WI38 (cell line): ENCODE measurements around the gene WDTC1.

Experiments used
- H3K4me3 ChIP-seq: 2 replicates; pipeline ENCODE4 v1.5.1; 2011; ENCODE audit warnings: low read depth, mild to moderate bottlenecking, control low read depth, low read length
- TF ChIP-seq, protein P1 (sequence below): IDR thresholded peaks from 2 replicates; pipeline ENCODE4 v1.5.1; 2012; ENCODE audit warnings: low read depth, mild to moderate bottlenecking, control low read depth, low read length

Gene WDTC1

DNA sequence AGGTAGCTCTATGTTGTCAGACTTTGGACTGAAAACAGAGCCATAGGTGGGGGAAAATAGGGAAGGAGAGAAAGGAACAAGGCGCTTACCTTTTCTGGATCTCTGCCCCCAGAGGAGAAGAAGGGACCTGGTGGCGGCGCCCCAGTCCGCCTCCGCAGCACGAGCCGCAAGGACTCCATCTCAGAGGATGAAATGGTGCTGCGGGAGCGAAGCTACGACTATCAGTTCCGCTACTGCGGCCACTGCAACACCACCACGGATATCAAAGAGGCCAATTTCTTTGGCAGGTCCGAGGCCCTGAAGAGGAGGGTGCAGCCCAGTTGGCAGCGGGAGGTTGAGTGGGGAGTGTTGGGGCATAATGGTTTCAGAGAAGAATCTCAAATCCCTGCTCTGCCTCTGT, 69.1 kb downstream of the WDTC1 start:
- TF ChIP-seq, protein P1, sequence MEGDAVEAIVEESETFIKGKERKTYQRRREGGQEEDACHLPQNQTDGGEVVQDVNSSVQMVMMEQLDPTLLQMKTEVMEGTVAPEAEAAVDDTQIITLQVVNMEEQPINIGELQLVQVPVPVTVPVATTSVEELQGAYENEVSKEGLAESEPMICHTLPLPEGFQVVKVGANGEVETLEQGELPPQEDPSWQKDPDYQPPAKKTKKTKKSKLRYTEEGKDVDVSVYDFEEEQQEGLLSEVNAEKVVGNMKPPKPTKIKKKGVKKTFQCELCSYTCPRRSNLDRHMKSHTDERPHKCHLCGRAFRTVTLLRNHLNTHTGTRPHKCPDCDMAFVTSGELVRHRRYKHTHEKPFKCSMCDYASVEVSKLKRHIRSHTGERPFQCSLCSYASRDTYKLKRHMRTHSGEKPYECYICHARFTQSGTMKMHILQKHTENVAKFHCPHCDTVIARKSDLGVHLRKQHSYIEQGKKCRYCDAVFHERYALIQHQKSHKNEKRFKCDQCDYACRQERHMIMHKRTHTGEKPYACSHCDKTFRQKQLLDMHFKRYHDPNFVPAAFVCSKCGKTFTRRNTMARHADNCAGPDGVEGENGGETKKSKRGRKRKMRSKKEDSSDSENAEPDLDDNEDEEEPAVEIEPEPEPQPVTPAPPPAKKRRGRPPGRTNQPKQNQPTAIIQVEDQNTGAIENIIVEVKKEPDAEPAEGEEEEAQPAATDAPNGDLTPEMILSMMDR = no peak
- H3K4me3 ChIP-seq = no peak overlapping the region

DNA sequence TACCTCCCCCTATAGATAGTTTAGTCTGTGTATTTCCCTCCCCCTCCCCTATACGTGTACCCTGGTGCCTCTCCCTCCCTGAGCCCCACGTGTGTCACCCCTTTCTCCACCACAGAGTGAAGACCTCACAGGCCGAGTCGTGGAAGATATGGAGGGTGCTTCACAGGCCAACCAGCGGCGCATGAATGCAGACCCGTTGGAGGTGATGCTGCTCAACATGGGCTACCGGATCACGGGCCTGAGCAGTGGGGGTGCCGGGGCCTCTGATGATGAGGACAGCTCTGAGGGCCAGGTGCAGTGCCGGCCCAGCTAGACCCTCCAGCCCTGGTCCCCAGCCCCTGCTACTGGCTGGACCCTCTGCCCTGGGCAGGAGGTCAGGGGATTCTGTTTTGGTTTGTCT, 71.6 kb downstream of the WDTC1 start:
- H3K4me3 ChIP-seq = no peak overlapping the region

DNA sequence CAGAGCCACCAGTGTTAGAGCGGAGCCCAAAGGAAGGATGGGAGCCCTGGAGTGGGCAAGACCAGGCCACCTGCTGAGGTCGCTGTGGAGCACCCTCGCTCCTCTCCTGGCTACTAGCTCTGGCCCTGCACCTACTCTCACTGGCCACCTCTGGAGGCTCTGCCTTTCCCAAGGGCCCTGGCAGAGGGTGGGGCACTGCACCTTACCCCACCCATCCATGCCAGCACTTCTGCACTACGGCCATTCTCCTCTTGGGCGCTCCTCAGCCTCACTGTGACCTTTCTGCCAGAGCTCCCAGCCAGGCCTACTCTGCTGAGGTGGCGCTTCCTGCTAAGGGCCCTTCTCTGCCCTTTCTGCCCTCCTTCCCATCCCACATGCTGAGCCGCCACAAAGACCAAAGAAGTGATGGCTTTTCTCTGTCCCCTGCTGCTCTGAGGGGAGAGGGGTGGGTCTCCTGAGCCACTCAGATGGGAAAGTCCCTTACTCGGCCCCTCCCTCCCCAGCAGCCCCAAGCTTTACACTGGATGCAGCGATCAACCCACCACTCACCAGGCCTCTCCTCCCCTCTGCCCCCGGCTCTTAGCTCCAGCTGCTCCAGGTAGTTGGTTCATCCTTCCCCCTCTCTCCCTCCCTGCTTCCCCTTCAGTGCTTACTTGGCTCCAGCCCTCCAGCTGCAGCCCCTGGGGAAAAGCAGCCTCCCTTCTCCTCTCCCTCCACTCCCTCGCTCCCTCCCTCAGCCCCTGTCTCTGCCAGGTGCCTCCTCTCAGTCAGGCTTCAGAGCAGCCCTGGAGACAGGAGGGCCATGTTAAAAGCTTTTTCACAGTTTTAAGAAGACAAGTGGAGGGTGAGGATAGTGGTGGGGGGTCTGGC, 72.7 kb downstream of the WDTC1 start:
- TF ChIP-seq, protein P1 = no peak
- no peak overlapping the region for H3K4me3 ChIP-seq

More for the DNA sequence above, 71.6 kb downstream of the WDTC1 start:
- TF ChIP-seq, protein P1 = no peak

DNA sequence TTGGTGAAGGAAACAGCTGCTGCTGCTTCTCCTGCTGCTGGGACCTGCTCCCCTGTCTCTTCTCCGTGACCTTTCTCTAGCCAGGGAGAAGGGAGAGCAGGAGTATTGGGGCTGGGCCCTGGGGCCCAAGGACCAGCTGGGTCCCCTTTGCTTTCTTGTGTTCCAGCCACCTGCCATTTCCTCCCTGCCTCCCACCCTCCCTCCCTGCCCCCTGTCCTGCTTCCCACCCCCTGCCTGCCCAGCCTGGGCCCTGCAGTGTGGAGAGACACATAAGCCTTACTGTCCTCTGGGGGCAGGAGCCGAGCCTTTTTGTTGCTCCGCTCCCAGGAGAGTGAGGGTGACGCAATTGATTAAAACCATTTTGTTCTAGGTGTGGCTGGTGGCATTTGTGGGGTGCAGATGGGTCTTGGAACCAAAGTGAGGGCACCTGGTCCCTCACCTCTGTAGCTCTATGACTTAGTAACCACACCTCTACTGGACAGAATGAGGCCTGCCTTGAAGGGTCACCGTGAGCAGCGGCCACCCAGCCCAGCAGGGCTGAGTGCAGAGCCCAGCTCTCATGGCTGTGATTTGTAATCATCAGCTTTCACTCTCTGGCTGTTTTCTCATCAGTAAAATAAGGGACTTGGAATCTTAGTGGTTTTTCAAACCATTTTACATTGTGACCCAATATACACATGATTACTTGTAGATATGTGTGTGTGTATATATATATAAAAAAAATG, 73.6 kb downstream of the WDTC1 start:
- H3K4me3 ChIP-seq = no peak overlapping the region
- TF ChIP-seq, protein P1 = no peak

DNA sequence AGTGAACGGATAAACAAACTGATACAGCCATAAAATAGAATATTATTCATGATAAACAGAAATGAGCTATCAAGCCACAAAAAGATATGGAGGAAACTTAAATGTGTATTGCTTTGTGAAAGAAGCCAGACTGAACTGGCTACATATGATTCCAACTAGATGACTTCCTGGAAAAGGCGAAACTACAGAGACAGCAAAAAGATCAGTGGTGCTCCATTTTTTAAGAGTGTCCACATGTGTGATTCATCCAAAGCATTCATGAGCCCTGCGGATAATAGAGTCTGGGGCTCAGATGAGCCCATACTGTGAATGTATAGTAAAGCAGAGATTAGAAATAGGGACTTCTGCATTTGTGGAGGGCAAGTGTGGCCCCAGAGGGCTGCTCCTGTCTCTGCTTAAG, 79.7 kb downstream of the WDTC1 start:
- H3K4me3 ChIP-seq = no peak overlapping the region
- TF ChIP-seq, protein P1 = no peak

DNA sequence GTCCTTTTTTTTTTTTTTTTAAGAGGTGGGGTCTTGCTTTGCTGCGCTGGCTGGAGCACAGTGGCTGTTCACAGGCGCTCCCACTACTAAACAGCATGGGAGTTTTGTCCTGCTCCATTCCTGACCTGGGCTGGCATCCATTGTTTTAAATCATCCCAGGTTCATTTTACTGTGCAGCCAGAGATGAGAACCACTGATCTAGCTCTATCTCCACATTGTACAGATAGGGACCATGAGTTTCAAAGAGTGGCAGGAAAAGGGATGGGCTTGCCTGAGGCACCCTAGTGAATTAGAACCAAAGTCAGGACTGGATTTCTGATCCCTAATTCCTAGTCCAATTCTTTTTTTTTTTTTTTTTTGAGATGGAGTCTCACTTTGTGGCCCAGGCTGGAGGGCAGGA, 80.3 kb downstream of the WDTC1 start:
- TF ChIP-seq, protein P1 = no peak
- no peak overlapping the region for H3K4me3 ChIP-seq

DNA sequence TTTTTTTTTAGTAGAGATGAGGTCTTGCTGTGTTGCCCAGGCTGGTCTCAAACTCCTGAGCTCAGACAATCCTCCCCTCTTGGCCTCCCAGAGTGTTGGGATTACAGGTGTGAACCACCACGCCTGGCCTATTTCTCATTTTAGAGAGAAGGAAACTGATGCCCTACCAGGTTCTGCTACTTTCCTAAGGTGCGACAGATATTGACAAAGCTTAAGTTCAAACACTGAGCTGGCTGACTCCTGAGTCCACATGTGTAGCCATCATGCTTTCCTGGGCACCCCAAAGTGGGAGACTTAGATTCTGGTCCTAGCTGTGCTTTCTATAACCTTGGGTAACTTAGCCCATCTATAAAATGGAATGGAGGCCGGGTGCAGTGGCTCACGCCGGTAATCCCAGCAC, 82.4 kb downstream of the WDTC1 start:
- no peak overlapping the region for H3K4me3 ChIP-seq
- TF ChIP-seq, protein P1 = no peak
